Peyer's patch (tissue), 4 donors: ENCODE data around the gene VWA5B1. TPM values are rescaled to one million over a fixed set of nuclear protein-coding genes. Genes with fewer than 3 reads are reported as not detected.

ENCODE experiments used
- DNase-seq, 3 donors: peaks; one replicate each; pipeline ENCODE4 v3.0.0-alpha.2; 2017 to 2019
- H3K27ac ChIP-seq, 4 donors: fragments of 200-600 bp; sonication (generic); one replicate each; pipeline ENCODE4 v1.5.1; 2016 to 2019
- H3K27me3 ChIP-seq, 2 donors: fragments of 200-600 bp; sonication (generic); one replicate each; pipeline ENCODE4 v1.5.1; 2019
- H3K36me3 ChIP-seq, 3 donors: fragments of 200-600 bp; sonication (generic); one replicate each; pipeline ENCODE4 v1.5.1; 2016 to 2019
- H3K4me1 ChIP-seq, 4 donors: fragments of 200-600 bp; sonication (generic); one replicate each; pipeline ENCODE4 v1.5.1; 2016 to 2019
- H3K4me3 ChIP-seq, 4 donors: fragments of 200-600 bp; sonication (generic); 1 replicate in 3 of 4; 2 replicates in 1 of 4; pipeline ENCODE4 v1.5.1; 2016 to 2019; ENCODE audit warnings: mild to moderate bottlenecking in 1 of 4
- H3K9me3 ChIP-seq, 4 donors: fragments of 200-600 bp; sonication (generic); one replicate each; pipeline ENCODE4 v1.5.1; 2016 to 2019; ENCODE audit warnings: mild to moderate bottlenecking in 1 of 4
- POLR2A ChIP-seq, 2 donors: fragments of 450-650 bp; IDR thresholded peaks; one replicate each; pipeline ENCODE4 v1.5.1; 2017; ENCODE audit warnings: antibody characterized with exemption in 2 of 2, mild to moderate bottlenecking in 2 of 2, moderate library complexity in 2 of 2
- total RNA-seq, 4 donors: library from RNA; depleted of rRNA; stranded (reverse); fragments of >200 nt; gene quantifications; one replicate each; pipeline ENCODE4 v1.1.0, GENCODE V29; 2016
- TF ChIP-seq, protein P1 (sequence below), 6 experiments: fragments of 450-650 bp in 4 of 6; fragments of 200-600 bp in 2 of 6; sonication (generic) in 1 of 6; IDR thresholded peaks; one replicate each; pipeline ENCODE4 v1.5.1; 2017 to 2019; ENCODE audit warnings: antibody characterized with exemption in 6 of 6, mild to moderate bottlenecking in 3 of 6, moderate library complexity in 1 of 6

VWA5B1 gene
- total RNA-seq, 4 donors from 2014 or later: not detected

DNA sequence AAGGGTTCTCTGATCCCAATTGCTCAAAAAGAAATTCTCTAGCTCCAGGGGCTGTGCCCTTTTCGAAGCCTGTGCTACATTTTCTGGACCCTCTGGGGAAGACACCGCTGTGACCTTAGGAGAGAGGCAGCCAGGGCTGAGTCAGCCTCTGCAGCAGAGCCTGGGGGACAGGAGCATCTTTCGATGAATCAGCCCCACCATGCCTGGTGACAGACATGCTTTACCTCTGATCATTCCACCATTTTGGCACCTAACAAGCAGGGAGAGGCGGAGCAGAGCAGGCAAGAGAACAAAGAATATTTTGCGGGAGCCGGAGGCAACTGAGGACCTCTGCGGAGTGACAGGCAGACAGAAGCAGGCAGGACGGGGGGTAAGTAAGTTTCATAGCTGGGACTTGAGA, 84.9 kb downstream of the VWA5B1 start:
- H3K36me3 ChIP-seq: no peaks in the 10 kb centered on the region
- TF ChIP-seq, protein P1, sequence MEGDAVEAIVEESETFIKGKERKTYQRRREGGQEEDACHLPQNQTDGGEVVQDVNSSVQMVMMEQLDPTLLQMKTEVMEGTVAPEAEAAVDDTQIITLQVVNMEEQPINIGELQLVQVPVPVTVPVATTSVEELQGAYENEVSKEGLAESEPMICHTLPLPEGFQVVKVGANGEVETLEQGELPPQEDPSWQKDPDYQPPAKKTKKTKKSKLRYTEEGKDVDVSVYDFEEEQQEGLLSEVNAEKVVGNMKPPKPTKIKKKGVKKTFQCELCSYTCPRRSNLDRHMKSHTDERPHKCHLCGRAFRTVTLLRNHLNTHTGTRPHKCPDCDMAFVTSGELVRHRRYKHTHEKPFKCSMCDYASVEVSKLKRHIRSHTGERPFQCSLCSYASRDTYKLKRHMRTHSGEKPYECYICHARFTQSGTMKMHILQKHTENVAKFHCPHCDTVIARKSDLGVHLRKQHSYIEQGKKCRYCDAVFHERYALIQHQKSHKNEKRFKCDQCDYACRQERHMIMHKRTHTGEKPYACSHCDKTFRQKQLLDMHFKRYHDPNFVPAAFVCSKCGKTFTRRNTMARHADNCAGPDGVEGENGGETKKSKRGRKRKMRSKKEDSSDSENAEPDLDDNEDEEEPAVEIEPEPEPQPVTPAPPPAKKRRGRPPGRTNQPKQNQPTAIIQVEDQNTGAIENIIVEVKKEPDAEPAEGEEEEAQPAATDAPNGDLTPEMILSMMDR (IDR thresholded peaks at IDR 0.05): no peak
- no peaks in the 10 kb centered on the region for H3K4me1 ChIP-seq
- DNase-seq: no peak
- H3K27ac ChIP-seq: no peak overlapping the region
- H3K9me3 ChIP-seq: no peaks in the 10 kb centered on the region
- no peak overlapping the region for H3K4me3 ChIP-seq
- no peaks in the 10 kb centered on the region for H3K27me3 ChIP-seq

DNA sequence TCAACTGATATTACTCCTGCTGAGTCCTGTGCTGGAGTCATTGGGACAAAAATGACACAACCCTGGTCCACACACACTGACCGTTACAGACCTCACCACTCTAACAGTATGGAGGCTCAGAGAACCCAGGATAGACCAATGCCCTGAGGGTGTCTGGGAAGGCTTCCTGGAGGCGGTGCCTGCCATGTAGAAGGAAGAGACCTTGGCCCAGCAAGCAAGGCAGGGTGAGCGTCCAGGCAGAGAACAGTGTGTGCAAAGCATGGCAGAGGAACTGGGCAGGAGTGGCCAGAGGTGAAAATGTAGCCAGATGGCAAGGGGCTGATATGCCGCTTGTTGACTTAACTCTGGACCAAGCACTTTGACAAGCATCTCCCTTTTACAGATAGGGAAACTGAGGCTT, 85.5 kb downstream of the VWA5B1 start:
- no peak for DNase-seq
- no peak for TF ChIP-seq POLR2A (IDR thresholded peaks at IDR 0.05)
- TF ChIP-seq, protein P1 (IDR thresholded peaks at IDR 0.05): no peak
- Histone ChIP-seq H3K36me3 (no peaks in the 10 kb centered on the region), H3K4me1 (no peaks in the 10 kb centered on the region), H3K9me3 (no peaks in the 10 kb centered on the region), H3K27me3 (no peaks in the 10 kb centered on the region), H3K27ac (no peak overlapping the region), H3K4me3 (no peak overlapping the region)

DNA sequence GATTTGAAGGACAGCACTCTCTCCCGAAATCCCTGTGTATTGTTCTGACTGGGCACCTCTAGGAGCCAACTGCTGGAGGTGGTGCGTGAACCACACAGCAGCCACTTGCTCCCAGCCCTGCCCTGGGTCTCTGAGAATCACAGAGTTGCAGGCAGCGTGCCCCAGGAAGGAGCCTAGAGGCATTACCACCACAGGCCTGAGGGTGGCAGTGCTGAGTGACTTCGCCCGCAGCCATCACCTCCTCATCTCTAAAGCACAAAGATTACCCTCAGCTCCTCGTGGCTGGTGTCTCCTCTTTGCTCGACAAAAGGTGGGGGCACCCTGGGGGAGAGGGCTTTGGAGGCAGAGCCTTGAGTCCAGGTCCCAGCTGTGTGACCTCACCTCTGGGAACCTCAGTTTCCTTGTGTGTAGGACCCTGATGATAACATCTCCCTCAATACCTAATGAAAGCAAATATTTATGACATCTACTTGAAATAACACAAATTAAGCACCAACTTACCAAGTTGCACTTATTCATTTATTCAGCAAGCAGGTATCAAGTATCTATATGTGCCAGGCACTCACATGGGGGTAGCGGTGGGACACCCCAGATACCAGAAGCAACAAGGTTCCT, 86.3 kb downstream of the VWA5B1 start:
- H3K36me3 ChIP-seq: no peaks in the 10 kb centered on the region
- no peak overlapping the region for H3K27ac ChIP-seq
- H3K4me1 ChIP-seq: no peaks in the 10 kb centered on the region
- TF ChIP-seq, protein P1 (IDR thresholded peaks at IDR 0.05): peak; percentile 28 to 72 (median 67)
- no peak for TF ChIP-seq POLR2A (IDR thresholded peaks at IDR 0.05)
- H3K27me3 ChIP-seq: no peaks in the 10 kb centered on the region
- no peaks in the 10 kb centered on the region for H3K9me3 ChIP-seq
- H3K4me3 ChIP-seq: no peak overlapping the region
- peak in 2 of 3 donors; percentile 73 for DNase-seq

DNA sequence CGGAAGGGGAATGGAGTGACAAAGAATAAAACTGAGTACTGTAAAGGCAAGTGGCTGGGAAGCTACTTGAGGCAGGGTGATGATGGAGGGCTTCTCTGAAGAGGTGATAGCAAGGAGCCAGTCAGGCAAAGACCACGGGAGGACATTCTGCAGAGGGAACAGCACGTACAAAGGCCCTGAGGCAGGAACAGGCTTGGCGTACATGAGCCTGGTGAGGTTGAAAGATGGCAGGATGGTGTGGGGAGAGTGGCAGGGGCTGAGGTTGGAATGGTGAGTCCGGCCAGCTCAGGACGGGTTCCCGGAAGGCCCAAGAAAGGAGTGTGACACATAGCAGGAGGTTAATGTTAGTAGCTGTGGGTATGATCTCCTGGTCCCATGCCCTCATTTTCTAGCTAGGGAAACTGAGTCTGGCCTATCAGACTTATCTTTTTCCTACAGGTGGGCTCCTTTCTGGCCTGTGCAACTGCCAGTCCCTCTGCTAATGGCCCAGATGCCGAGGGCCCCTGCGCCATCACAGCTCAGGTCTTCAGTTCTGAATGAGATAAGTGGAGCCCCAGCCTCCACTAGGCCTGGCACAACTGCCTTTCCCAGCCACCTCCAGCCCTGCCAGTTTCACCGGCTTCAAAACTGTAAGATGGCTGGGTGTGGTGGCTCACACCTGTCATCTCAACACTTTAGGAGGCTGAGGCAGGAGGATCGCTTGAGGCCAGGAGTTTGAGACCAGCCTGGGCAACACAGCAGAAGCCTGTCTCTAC, 87.0 kb downstream of the VWA5B1 start:
- TF ChIP-seq, protein P1 (IDR thresholded peaks at IDR 0.05): no peak
- no peak for TF ChIP-seq POLR2A (IDR thresholded peaks at IDR 0.05)
- Histone ChIP-seq H3K27ac (no peak overlapping the region), H3K4me3 (no peak overlapping the region), H3K27me3 (no peaks in the 10 kb centered on the region), H3K4me1 (no peaks in the 10 kb centered on the region), H3K9me3 (no peaks in the 10 kb centered on the region), H3K36me3 (no peaks in the 10 kb centered on the region)
- DNase-seq: peak in 1 of 3 donors; percentile 35

DNA sequence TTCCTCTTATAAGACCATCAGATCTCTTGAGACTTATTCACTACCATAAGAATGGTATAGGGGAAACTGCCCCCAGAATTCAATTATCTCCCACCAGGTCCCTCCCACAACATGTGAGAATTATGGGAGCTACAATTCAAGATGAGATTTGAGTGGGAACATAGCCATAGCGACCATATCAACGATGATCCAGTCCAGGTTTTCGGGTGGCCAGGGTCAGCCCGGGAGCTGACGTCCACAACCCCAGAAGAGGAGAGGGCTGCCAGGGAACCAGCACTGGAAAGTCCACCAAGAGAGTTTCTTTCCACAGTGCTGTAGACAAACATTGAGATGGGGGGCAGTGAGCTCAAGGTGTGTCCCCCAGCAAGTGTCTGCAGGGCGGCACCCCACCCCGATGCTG, 88.4 kb downstream of the VWA5B1 start:
- Histone ChIP-seq H3K27me3 (no peaks in the 10 kb centered on the region), H3K4me3 (no peak overlapping the region), H3K9me3 (no peaks in the 10 kb centered on the region), H3K36me3 (no peaks in the 10 kb centered on the region), H3K27ac (no peak overlapping the region), H3K4me1 (no peaks in the 10 kb centered on the region)
- TF ChIP-seq, protein P1 (IDR thresholded peaks at IDR 0.05): no peak
- no peak for TF ChIP-seq POLR2A (IDR thresholded peaks at IDR 0.05)
- no peak for DNase-seq
